HUES48 (cell line): ENCODE results near the gene SNX14.

Experiments
- H3K27ac ChIP-seq: one replicate; pipeline ENCODE4 v1.7.0; 2013; ENCODE audit warnings: low read depth, low read length, inconsistent platforms
- H3K27me3 ChIP-seq: 2 replicates; pipeline ENCODE4 v1.6.1; 2013; ENCODE audit warnings: mild to moderate bottlenecking, low read length; ENCODE audit not compliant: control insufficient read depth, insufficient read depth
- H3K36me3 ChIP-seq: 2 replicates; pipeline ENCODE4 v1.6.1; 2013; ENCODE audit warnings: low read length; ENCODE audit not compliant: control insufficient read depth, insufficient read depth
- H3K4me1 ChIP-seq: 2 replicates; pipeline ENCODE4 v1.6.1; 2013; ENCODE audit warnings: mild to moderate bottlenecking, low read length; ENCODE audit not compliant: control insufficient read depth, insufficient read depth
- H3K4me3 ChIP-seq: 2 replicates; pipeline ENCODE4 v1.5.1; 2013; ENCODE audit warnings: mild to moderate bottlenecking, low read depth, low read length
- H3K9ac ChIP-seq: 2 replicates; pipeline ENCODE4 v1.6.1; 2013; ENCODE audit warnings: mild to moderate bottlenecking, low read depth, low read length, moderate library complexity
- H3K9me3 ChIP-seq: 2 replicates; pipeline ENCODE4 v1.6.1; 2013; ENCODE audit warnings: low read length; ENCODE audit not compliant: control insufficient read depth, insufficient read depth

Gene SNX14

GRCh38 chr6:85460921-85461797 lies 132.5 kb downstream of the SNX14 start:
- Histone ChIP-seq H3K27me3 (no peaks in the 10 kb centered on the region), H3K27ac (no peak overlapping the region), H3K4me3 (no peak overlapping the region), H3K4me1 (peaks cover 23% of the 10 kb centered on the region), H3K9ac (no peak overlapping the region), H3K9me3 (no peaks in the 10 kb centered on the region), H3K36me3 (no peaks in the 10 kb centered on the region)

GRCh38 chr6:85460154-85460920 lies 133.3 kb downstream of the SNX14 start:
- H3K9ac ChIP-seq, result no peak overlapping the region
- no peak overlapping the region for H3K4me3 ChIP-seq
- H3K36me3 ChIP-seq, result no peaks in the 10 kb centered on the region
- no peak overlapping the region for H3K27ac ChIP-seq
- H3K27me3 ChIP-seq, result no peaks in the 10 kb centered on the region
- H3K4me1 ChIP-seq, result peaks cover 23% of the 10 kb centered on the region
- H3K9me3 ChIP-seq, result no peaks in the 10 kb centered on the region

- no peak overlapping the region for H3K4me3 ChIP-seq
- no peaks in the 10 kb centered on the region for H3K36me3 ChIP-seq
- H3K27me3 ChIP-seq, result no peaks in the 10 kb centered on the region
- peaks cover 23% of the 10 kb centered on the region for H3K4me1 ChIP-seq
- no peaks in the 10 kb centered on the region for H3K9me3 ChIP-seq
- no peak overlapping the region for H3K9ac ChIP-seq
- no peak overlapping the region for H3K27ac ChIP-seq
Measured at GRCh38 chr6:85459224-85459901, 134.3 kb downstream of the SNX14 start.

GRCh38 chr6:85458782-85459181 lies 134.9 kb downstream of the SNX14 start:
- H3K9ac ChIP-seq, result no peak overlapping the region
- no peak overlapping the region for H3K27ac ChIP-seq
- no peaks in the 10 kb centered on the region for H3K36me3 ChIP-seq
- H3K27me3 ChIP-seq, result no peaks in the 10 kb centered on the region; the same call in 1 of the 2 replicates
- H3K9me3 ChIP-seq, result no peaks in the 10 kb centered on the region
- H3K4me3 ChIP-seq, result no peak overlapping the region
- peaks cover 23% of the 10 kb centered on the region for H3K4me1 ChIP-seq

- no peak overlapping the region for H3K27ac ChIP-seq
- H3K9ac ChIP-seq, result no peak overlapping the region
Measured at GRCh38 chr6:85458184-85458583, 135.5 kb downstream of the SNX14 start.

GRCh38 chr6:85456782-85457181 lies 136.9 kb downstream of the SNX14 start:
- no peak overlapping the region for H3K4me3 ChIP-seq
- H3K36me3 ChIP-seq, result no peaks in the 10 kb centered on the region
- no peak overlapping the region for H3K9ac ChIP-seq
- peaks cover 17% of the 10 kb centered on the region for H3K27me3 ChIP-seq
- H3K27ac ChIP-seq, result no peak overlapping the region
- H3K4me1 ChIP-seq, result peaks cover 23% of the 10 kb centered on the region
- no peaks in the 10 kb centered on the region for H3K9me3 ChIP-seq

More at GRCh38 chr6:85458184-85458583, 135.5 kb downstream of the SNX14 start:
- peaks cover 23% of the 10 kb centered on the region for H3K4me1 ChIP-seq
- H3K4me3 ChIP-seq, result no peak overlapping the region
- H3K36me3 ChIP-seq, result no peaks in the 10 kb centered on the region
- H3K27me3 ChIP-seq, result peaks cover 3% of the 10 kb centered on the region
- no peaks in the 10 kb centered on the region for H3K9me3 ChIP-seq
